Smooth muscle cell (in vitro differentiated cells): ENCODE results near the gene CERS6. TPM values are rescaled to one million over a fixed set of nuclear protein-coding genes. Genes with fewer than 3 reads are reported as not detected.

Experiments
- DNase-seq: peaks from one replicate; lab custom pipeline; 2025; ENCODE audit not compliant: unreplicated experiment; lab: John Stamatoyannopoulos, UW
- H2AFZ ChIP-seq: fragments of 200-600 bp; sonication (generic); 2 replicates; pipeline ENCODE4 v1.6.0; 2016; ENCODE audit warnings: antibody characterized with exemption, low read depth, mild to moderate bottlenecking
- H3F3A ChIP-seq: fragments of 200-600 bp; sonication (generic); 2 replicates; pipeline ENCODE4 v1.6.0; 2017; ENCODE audit warnings: antibody characterized with exemption, low read depth
- H3K27ac ChIP-seq: fragments of 200-600 bp; sonication (generic); 2 replicates; pipeline ENCODE4 v1.5.1; 2016; ENCODE audit warnings: low read depth, mild to moderate bottlenecking
- H3K27me3 ChIP-seq: fragments of 200-600 bp; sonication (generic); 2 replicates; pipeline ENCODE4 v1.6.1; 2016; ENCODE audit warnings: low read depth, mild to moderate bottlenecking
- H3K36me3 ChIP-seq: fragments of 200-600 bp; sonication (generic); 2 replicates; pipeline ENCODE4 v1.5.1; 2016; ENCODE audit warnings: low read depth
- H3K4me1 ChIP-seq: fragments of 200-600 bp; sonication (generic); 2 replicates; pipeline ENCODE4 v1.5.1; 2016; ENCODE audit warnings: low read depth
- H3K4me2 ChIP-seq: fragments of 200-600 bp; sonication (generic); 2 replicates; pipeline ENCODE4 v1.6.0; 2016; ENCODE audit warnings: mild to moderate bottlenecking
- H3K4me3 ChIP-seq: fragments of 200-600 bp; sonication (generic); 2 replicates; pipeline ENCODE4 v1.5.1; 2016; ENCODE audit warnings: mild to moderate bottlenecking
- H3K79me2 ChIP-seq: fragments of 200-600 bp; sonication (generic); 2 replicates; pipeline ENCODE4 v1.6.0; 2016; ENCODE audit warnings: low read depth, mild to moderate bottlenecking
- H3K9ac ChIP-seq: fragments of 200-600 bp; sonication (generic); 2 replicates; pipeline ENCODE4 v1.6.0; 2016; ENCODE audit warnings: low read depth
- H3K9me3 ChIP-seq: fragments of 200-600 bp; sonication (generic); replicated peaks from 2 replicates; pipeline ENCODE4 v1.5.1; 2016; ENCODE audit warnings: low read depth
- H4K20me1 ChIP-seq: fragments of 200-600 bp; sonication (generic); 2 replicates; pipeline ENCODE4 v1.6.0; 2016; ENCODE audit warnings: low read depth
- WGBS: methylation state at CpG from one replicate; pipeline ENCODE4 v1.1.7; 2016; ENCODE audit warnings: low lambda C conversion rate; 5-methylcytosine and 5-hydroxymethylcytosine counted together
- polyA plus RNA-seq: library from polyadenylated mRNA; unstranded; fragments of >200 nt; fragmentation: Nextera tagmentation; extraction: Ambion mirVana; gene quantifications from 2 replicates; pipeline ENCODE4 v1.2.1, GENCODE V29; 2016
- total RNA-seq: library from RNA; depleted of rRNA; stranded (reverse); fragments of >200 nt; gene quantifications from 2 replicates; pipeline ENCODE4 v1.2.3, GENCODE V29; 2014
- TF ChIP-seq, protein P1 (sequence below): fragments of 200-600 bp; sonication (generic); IDR thresholded peaks from 2 replicates; pipeline ENCODE4 v1.5.1; 2017; ENCODE audit warnings: borderline replicate concordance, mild to moderate bottlenecking, antibody characterized with exemption; ENCODE audit not compliant: insufficient read depth, poor library complexity, severe bottlenecking

CERS6 gene
- total and polyA plus RNA-seq, 2 experiments from 2014 or later = 9.2 to 26.6 TPM

DNA sequence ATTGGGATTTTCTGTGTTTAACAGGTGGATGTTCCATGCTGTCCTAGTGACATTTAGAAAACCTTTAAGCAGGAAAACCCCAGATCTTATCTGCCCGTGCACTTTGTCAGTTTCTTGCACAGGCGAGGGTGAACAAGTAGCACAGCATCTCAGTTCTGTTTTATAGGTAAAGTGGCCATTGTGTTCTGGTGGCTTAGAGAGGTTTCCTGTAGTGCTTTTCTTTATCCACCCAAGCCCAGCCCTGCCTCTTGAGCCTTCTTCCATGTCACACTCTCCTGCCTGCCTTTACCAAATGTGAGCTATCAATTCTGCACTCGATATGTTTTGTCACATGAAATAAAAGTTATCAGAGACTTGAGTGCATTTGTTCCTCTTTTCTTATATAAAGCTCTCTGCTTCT lies 211.1 kb downstream of the CERS6 start:
- Histone ChIP-seq H2AFZ (no peak overlapping the region), H3K9ac (no peak overlapping the region), H3K4me1 (peaks cover 17% of the 10 kb centered on the region), H3K4me3 (no peak overlapping the region), H3K27ac (no peak overlapping the region), H3K9me3 (no peaks in the 10 kb centered on the region), H3K79me2 (no peaks in the 10 kb centered on the region), H4K20me1 (no peaks in the 10 kb centered on the region), H3K4me2 (no peak overlapping the region), H3K36me3 (no peaks in the 10 kb centered on the region), H3F3A (no peaks in the 10 kb centered on the region), H3K27me3 (no peaks in the 10 kb centered on the region)
- TF ChIP-seq, protein P1, sequence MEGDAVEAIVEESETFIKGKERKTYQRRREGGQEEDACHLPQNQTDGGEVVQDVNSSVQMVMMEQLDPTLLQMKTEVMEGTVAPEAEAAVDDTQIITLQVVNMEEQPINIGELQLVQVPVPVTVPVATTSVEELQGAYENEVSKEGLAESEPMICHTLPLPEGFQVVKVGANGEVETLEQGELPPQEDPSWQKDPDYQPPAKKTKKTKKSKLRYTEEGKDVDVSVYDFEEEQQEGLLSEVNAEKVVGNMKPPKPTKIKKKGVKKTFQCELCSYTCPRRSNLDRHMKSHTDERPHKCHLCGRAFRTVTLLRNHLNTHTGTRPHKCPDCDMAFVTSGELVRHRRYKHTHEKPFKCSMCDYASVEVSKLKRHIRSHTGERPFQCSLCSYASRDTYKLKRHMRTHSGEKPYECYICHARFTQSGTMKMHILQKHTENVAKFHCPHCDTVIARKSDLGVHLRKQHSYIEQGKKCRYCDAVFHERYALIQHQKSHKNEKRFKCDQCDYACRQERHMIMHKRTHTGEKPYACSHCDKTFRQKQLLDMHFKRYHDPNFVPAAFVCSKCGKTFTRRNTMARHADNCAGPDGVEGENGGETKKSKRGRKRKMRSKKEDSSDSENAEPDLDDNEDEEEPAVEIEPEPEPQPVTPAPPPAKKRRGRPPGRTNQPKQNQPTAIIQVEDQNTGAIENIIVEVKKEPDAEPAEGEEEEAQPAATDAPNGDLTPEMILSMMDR = no peak
- WGBS = 84% methylated on average over 3 of the region's 3 CpGs
- DNase-seq = no peak

DNA sequence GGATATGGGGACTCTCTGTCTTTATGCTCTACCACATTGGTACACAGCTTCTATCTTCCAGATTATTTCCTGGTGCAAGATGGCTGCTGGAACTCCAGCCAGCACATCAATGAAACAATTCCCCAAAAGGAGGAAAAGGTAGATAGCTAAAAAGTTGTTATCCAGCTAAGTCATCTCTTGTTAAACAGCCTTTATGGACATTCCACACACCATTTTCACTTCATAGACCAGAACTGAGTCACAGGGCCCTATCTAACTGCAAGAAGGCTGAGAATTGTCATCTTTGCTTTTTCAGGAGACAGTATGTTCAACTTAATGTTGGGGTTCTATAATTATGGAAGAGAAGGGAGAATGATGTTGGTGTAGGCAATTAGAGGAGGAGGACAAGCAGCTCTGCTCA lies 213.1 kb downstream of the CERS6 start:
- Histone ChIP-seq H3K79me2 (no peaks in the 10 kb centered on the region), H3K4me2 (no peak overlapping the region), H3K9me3 (no peaks in the 10 kb centered on the region), H3K9ac (no peak overlapping the region), H3K27ac (no peak overlapping the region), H3K36me3 (no peaks in the 10 kb centered on the region), H3F3A (peaks cover under 1% of the 10 kb centered on the region), H2AFZ (no peak overlapping the region), H3K27me3 (no peaks in the 10 kb centered on the region), H3K4me3 (no peak overlapping the region), H3K4me1 (peaks cover 5% of the 10 kb centered on the region), H4K20me1 (no peaks in the 10 kb centered on the region)
- no peak for DNase-seq
- TF ChIP-seq, protein P1 = no peak

DNA sequence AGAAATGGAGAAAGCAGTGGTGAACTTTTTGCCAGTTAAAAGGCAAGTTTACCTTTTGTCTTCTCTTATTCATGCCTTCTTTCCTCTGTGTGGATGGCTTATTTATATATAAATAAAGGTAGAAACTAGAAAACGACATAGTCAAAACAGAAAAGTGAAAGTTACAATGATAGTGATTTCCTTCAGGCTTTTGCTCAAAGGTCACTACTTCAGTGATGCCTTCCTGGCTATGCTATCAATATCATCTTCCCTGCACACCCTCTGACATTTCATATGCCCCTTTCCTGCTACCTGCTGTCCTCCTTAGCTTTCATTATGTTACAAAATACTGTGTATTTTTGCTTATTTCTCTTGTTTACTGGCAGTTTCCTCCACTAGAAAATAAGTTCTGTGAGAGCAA lies 214.4 kb downstream of the CERS6 start:
- Histone ChIP-seq H3F3A (peaks cover 5% of the 10 kb centered on the region), H3K4me3 (no peak overlapping the region), H3K9me3 (no peaks in the 10 kb centered on the region), H3K36me3 (no peaks in the 10 kb centered on the region), H2AFZ (no peak overlapping the region), H3K4me1 (peaks cover 5% of the 10 kb centered on the region), H3K9ac (no peak overlapping the region), H3K79me2 (no peaks in the 10 kb centered on the region), H4K20me1 (no peaks in the 10 kb centered on the region), H3K27me3 (no peaks in the 10 kb centered on the region), H3K4me2 (no peak overlapping the region), H3K27ac (no peak overlapping the region)
- WGBS = 88% methylated on average over 1 of the region's 1 CpG
- TF ChIP-seq, protein P1 = no peak
- DNase-seq = no peak

DNA sequence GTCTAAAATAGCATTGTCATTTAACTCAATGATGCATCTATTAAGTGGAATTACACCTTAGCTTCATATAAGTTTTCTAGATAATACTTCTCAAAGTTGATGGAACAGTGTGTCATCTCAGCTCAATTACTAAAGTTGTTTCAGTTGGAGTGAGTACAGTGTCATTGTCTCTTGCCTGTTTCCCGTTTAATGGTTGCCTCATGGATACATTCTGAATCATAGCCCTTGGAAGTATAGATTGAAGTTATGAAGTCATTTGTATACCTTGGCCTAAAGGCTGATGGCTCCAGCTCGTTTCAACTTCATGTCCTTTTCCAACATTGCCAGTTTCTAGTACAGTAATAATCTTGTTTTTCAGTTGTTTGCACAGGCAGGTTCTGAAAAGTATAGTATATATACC lies 215.9 kb downstream of the CERS6 start:
- no peak overlapping the region for H3K27ac ChIP-seq
- H2AFZ ChIP-seq = no peak overlapping the region
- no peaks in the 10 kb centered on the region for H4K20me1 ChIP-seq
- no peak overlapping the region for H3K4me3 ChIP-seq
- DNase-seq = no peak
- TF ChIP-seq, protein P1 = no peak
- H3K79me2 ChIP-seq = no peaks in the 10 kb centered on the region
- H3K9me3 ChIP-seq = no peaks in the 10 kb centered on the region
- no peak overlapping the region for H3K9ac ChIP-seq
- H3K36me3 ChIP-seq = no peaks in the 10 kb centered on the region
- no peaks in the 10 kb centered on the region for H3K27me3 ChIP-seq
- 75% methylated on average over 2 of the region's 2 CpGs for WGBS
- peaks cover 5% of the 10 kb centered on the region for H3F3A ChIP-seq
- H3K4me2 ChIP-seq = no peak overlapping the region
- peaks cover 5% of the 10 kb centered on the region for H3K4me1 ChIP-seq
